Kidney capillary endothelial cell (primary cell): ENCODE data around the gene SYNDIG1.

Experiments
- DNase-seq: peaks from one replicate; pipeline ENCODE4 v3.0.0-alpha.2; 2018; ENCODE audit warnings: low spot score

SYNDIG1 gene

GRCh38 chr20:24694157-24694726, 224.8 kb downstream of the SYNDIG1 start:
- no peak for DNase-seq

DNA sequence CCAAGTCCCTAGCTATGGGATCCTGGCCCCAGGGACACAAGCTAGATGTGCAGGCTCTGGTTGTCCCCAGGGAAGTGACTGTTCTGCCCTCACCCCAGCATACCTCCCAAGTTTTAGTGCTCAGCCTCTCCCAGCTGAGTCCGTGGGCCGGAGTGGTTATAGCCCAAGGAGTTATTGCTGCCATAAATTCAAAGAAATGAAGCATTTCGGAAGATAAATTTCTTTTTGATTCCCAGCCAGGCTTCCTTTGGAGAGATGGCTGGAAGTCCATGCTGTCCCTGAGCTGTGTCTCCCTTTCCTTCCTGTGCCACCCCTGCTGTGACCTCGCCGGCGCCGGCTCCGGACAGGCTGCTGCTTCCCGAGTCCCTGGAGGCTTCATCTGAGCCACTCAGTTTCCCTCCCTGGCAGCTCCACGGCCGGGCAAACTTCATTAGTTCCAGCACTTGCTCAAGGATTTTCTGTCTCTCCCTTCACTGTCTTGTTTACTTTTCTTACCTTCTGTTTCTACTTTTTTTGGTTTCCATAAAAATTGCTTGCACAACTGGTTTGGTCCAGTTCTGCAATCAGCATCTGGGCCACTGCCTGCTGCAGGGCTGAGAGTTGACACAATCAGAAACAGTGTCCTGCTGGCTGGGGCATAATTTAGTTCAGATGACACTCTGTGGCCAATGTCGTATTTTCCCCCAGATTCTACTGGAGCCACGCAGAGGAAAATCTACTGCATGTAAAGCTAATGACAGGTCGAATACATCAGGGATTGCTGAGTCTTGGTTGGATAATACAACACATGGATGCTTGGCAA, 225.5 kb downstream of the SYNDIG1 start:
- DNase-seq = peak; percentile 60

GRCh38 chr20:24695529-24696225, 226.2 kb downstream of the SYNDIG1 start:
- DNase-seq = no peak

DNA sequence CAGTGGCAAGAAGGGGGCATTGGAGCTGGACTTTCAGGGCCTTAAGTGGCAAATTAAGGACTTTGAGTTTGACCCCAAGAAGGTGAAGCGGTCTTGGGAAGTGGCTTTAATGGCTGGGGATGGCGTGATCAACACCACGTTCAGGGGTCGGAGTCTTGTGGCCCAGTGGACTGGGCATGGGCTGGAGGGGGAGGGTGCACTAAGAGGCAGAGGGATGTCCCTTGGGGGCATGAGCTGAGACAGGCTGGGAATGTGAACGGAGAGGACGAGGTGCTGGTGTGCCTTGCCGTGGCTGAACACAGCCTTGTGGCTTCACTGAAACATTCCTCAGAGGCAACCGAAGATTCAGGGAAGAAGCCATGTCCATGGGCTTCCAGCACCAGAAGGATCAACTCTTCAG, 227.0 kb downstream of the SYNDIG1 start:
- no peak for DNase-seq

DNA sequence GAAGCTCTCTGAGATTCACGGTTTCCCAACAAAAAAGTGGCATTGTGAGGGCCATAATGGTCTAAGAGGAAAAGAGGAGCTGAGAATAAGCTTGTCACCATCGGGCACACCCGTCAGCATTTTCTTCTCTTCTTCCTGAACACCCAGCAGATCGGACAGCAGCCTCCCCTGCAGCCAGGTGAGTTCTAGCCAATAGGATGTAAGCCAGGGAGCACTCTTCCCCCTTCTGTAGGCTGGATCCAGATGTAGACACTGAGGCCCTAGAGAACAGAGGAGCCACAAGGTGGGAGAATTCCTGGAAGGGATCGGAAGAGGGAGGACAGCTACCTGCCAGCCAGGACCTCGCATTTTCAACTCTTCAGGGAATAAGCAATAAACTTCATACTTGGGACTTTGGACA, 228.0 kb downstream of the SYNDIG1 start:
- no peak for DNase-seq

GRCh38 chr20:24698189-24698588, 228.8 kb downstream of the SYNDIG1 start:
- no peak for DNase-seq

- no peak for DNase-seq
Measured at GRCh38 chr20:24698706-24699206, 229.3 kb downstream of the SYNDIG1 start.

DNA sequence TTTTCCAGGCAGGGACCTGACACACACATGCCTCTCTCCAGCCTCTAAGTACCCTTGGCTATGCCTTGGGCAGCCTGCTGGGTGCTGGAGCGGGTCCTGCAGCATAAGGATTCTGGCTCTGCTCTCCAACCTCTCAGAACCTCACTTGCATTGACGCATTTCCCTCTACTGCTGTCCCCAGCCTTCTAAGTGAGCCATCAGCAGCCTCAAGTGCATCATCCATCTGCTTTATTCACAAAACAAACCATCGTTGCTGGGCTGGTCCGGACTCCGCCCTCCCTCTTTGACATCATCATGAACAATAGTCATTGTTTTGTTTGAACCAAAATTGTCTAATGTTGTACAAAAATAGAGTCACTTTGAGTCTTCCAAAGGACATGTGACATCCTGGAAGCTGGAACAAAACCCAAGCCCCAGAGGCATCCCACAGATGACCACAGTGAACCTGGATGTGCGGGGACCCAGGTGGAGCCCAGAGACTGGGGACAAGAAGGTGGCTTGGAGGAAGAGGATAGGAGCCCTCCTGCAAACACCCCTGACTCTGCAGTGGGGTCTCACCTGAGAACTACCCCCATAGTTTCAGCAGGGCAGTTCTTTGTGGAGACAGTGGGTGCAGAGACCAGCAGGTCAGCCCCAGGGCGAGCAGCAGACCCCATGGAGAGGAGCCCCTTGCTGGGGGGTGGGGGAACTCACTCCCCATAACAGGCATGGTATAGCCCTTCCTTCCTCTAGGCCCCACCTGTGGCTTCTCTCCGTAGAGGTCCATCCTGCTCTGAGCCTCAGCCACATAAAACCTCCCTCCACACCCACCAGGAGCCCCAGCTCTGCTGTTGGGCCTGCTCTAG, 230.1 kb downstream of the SYNDIG1 start:
- DNase-seq = peak; percentile 75

GRCh38 chr20:24700166-24700860, 230.9 kb downstream of the SYNDIG1 start:
- DNase-seq = no peak

DNA sequence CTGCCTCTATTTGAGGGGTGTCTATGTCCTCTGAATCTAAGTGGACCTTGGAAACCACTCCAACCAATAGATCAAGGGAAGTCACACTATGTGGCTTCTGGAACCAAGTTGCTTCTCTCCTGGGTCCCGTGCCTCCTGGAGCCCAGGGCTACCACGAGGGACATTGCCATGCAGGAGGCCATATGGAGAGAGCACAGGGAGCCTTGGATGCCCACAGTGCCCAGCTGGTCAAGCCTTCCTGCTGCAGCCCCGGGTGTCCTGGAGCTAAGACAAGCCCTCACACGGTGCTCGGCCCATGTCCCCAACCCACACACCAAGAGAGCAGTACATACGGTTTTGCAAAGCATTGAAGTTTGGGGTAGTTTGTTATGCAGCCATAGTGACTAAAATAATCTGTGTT, 231.6 kb downstream of the SYNDIG1 start:
- no peak for DNase-seq

DNA sequence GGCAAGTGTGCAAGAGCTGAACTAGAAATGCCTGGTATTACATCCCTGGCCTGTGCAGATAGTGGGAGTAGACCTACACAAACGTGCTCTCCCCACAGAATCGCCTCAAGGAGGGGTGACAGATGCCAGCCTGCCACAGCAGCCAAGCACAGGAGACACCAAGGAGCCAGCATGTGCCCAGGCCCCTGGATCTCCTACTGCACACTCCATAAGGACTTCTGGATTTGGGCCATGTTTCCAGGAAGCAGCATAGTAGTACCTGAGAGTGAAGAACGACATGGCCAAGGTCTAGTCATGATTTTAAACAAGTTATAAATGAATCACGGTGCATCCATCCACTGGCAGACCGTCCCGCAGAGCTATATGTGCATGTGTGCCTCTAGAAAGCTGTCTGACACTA, 232.2 kb downstream of the SYNDIG1 start:
- DNase-seq = no peak

GRCh38 chr20:24702501-24703283, 233.3 kb downstream of the SYNDIG1 start:
- DNase-seq = no peak

GRCh38 chr20:24703284-24703610, 233.8 kb downstream of the SYNDIG1 start:
- no peak for DNase-seq

- no peak for DNase-seq
Measured at GRCh38 chr20:24704899-24705298, 235.5 kb downstream of the SYNDIG1 start.

GRCh38 chr20:24705486-24705885, 236.1 kb downstream of the SYNDIG1 start:
- no peak for DNase-seq

GRCh38 chr20:24708411-24709295, 239.2 kb downstream of the SYNDIG1 start:
- DNase-seq = no peak
